ENCODE data around the gene KLHL29.

Gene KLHL29

DNA sequence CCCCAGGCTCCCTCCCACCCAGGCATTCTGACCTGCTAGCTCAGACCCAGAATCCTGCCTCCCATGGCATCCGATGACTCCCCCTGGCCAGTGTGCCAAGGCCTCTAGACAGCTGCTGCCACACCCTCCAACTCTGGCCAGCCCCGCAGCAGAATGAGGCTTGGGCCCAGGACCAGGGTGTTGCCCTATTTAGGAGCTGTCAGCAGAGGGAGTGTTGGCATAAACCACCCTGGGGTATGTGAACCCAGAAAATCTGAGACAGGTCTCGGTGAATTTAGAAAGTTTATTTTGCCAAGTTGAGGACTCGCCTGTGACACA is 134.3 kb downstream of the KLHL29 start:
- TF ChIP-seq, protein P1, sequence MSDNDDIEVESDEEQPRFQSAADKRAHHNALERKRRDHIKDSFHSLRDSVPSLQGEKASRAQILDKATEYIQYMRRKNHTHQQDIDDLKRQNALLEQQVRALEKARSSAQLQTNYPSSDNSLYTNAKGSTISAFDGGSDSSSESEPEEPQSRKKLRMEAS (IDR thresholded peaks at IDR 0.05; ENCODE audit: low read depth, low read length): no peak
- TF ChIP-seq, protein P2, sequence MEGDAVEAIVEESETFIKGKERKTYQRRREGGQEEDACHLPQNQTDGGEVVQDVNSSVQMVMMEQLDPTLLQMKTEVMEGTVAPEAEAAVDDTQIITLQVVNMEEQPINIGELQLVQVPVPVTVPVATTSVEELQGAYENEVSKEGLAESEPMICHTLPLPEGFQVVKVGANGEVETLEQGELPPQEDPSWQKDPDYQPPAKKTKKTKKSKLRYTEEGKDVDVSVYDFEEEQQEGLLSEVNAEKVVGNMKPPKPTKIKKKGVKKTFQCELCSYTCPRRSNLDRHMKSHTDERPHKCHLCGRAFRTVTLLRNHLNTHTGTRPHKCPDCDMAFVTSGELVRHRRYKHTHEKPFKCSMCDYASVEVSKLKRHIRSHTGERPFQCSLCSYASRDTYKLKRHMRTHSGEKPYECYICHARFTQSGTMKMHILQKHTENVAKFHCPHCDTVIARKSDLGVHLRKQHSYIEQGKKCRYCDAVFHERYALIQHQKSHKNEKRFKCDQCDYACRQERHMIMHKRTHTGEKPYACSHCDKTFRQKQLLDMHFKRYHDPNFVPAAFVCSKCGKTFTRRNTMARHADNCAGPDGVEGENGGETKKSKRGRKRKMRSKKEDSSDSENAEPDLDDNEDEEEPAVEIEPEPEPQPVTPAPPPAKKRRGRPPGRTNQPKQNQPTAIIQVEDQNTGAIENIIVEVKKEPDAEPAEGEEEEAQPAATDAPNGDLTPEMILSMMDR (IDR thresholded peaks at IDR 0.05; ENCODE audit: low read depth, low read length): no peak
- TF ChIP-seq MYC (IDR thresholded peaks at IDR 0.05; ENCODE audit: low read depth, low read length) (no peak), POLR2A (IDR thresholded peaks at IDR 0.05; ENCODE audit: extremely low read depth, insufficient read length) (no peak)
- H3K4me3 ChIP-seq (ENCODE audit: low read depth, low read length): no peak overlapping the region
- no peak for DNase-seq (ENCODE audit: low read depth)

DNA sequence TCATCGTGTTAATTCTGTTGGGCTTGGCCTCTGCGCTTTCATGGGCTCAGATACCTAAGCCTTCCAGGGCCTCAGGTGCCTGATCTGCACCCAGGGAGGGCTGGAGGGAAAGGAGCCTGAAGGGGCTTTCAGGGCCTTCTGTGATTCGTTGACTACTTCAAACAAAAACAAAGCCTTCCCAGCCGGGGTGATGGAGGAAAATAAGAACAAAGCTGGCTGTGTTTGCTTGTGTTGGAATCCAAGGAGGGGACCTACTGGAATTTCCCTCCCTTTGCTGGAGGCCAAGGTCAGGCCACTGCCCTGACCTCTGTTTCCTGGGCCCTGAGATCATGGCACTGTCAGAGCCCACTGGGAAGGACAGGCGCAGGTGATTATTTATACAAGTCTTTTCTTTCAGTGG is 135.3 kb downstream of the KLHL29 start:
- TF ChIP-seq MYC (IDR thresholded peaks at IDR 0.05; ENCODE audit: low read depth, low read length) (no peak), POLR2A (IDR thresholded peaks at IDR 0.05; ENCODE audit: extremely low read depth, insufficient read length) (no peak)
- TF ChIP-seq, protein P1 (IDR thresholded peaks at IDR 0.05; ENCODE audit: low read depth, low read length): no peak
- TF ChIP-seq, protein P2 (IDR thresholded peaks at IDR 0.05; ENCODE audit: low read depth, low read length): no peak
- no peak for DNase-seq (ENCODE audit: low read depth)
- H3K4me3 ChIP-seq (ENCODE audit: low read depth, low read length): no peak overlapping the region

DNA sequence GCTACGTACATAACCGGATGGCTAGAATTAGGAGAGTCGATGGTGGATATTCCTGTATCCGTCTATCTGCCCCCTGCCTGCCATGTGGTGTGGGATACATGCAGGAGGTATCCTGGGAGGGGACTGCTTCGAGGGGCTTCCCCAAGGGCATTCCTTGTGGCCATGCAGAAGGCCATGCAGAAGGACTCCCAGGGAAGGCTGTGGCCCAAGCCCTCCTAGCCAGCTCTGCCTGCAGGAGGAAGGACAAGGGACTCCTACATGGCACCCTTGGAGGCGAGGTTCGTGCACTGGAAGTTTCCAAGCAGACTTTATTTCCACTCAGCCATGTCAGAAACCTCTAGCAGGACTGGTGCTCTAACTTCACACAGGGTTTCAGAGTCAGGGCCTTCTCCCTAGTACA is 136.1 kb downstream of the KLHL29 start:
- TF ChIP-seq MYC (IDR thresholded peaks at IDR 0.05; ENCODE audit: low read depth, low read length) (no peak), POLR2A (IDR thresholded peaks at IDR 0.05; ENCODE audit: extremely low read depth, insufficient read length) (no peak)
- TF ChIP-seq, protein P2 (IDR thresholded peaks at IDR 0.05; ENCODE audit: low read depth, low read length): no peak
- TF ChIP-seq, protein P1 (IDR thresholded peaks at IDR 0.05; ENCODE audit: low read depth, low read length): no peak
- H3K4me3 ChIP-seq (ENCODE audit: low read depth, low read length): no peak overlapping the region
- no peak for DNase-seq (ENCODE audit: low read depth)

DNA sequence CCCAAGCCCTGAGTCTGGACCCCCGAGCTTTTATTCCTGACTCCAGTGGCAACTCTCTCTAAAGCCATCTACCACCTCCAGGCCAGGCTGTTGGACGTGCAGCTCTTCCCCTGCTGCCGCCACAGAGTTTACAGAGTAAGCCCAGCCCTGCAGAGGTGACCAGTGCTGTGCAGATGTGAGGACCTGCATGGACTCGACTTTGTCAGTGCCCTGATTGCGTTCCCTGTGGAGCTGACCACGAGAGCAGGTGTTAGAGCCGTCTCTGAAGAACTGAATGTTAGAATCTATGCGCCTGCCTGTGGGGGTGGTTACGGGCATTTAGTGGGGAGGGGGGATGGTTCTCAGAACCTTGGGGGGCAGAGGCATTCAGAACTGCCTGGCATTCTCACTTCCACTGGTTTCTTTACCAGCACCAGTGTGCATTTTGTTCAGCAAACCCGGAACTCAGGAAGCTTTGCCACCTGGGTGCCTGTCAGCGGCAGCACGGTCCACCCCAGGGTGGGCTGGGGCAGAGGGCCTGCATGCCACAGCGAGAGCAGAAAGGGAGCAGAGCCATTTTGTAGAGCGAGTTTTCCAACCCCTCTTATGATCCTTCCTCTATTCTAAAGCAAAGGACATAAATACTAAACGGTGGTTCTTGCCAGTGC is 137.9 kb downstream of the KLHL29 start:
- H3K4me3 ChIP-seq (ENCODE audit: low read depth, low read length): no peak overlapping the region
- DNase-seq (ENCODE audit: low read depth): no peak
- TF ChIP-seq, protein P1 (IDR thresholded peaks at IDR 0.05; ENCODE audit: low read depth, low read length): no peak
- TF ChIP-seq, protein P2 (IDR thresholded peaks at IDR 0.05; ENCODE audit: low read depth, low read length): no peak
- TF ChIP-seq MYC (IDR thresholded peaks at IDR 0.05; ENCODE audit: low read depth, low read length): no peak
- no peak for TF ChIP-seq POLR2A (IDR thresholded peaks at IDR 0.05; ENCODE audit: extremely low read depth, insufficient read length)

DNA sequence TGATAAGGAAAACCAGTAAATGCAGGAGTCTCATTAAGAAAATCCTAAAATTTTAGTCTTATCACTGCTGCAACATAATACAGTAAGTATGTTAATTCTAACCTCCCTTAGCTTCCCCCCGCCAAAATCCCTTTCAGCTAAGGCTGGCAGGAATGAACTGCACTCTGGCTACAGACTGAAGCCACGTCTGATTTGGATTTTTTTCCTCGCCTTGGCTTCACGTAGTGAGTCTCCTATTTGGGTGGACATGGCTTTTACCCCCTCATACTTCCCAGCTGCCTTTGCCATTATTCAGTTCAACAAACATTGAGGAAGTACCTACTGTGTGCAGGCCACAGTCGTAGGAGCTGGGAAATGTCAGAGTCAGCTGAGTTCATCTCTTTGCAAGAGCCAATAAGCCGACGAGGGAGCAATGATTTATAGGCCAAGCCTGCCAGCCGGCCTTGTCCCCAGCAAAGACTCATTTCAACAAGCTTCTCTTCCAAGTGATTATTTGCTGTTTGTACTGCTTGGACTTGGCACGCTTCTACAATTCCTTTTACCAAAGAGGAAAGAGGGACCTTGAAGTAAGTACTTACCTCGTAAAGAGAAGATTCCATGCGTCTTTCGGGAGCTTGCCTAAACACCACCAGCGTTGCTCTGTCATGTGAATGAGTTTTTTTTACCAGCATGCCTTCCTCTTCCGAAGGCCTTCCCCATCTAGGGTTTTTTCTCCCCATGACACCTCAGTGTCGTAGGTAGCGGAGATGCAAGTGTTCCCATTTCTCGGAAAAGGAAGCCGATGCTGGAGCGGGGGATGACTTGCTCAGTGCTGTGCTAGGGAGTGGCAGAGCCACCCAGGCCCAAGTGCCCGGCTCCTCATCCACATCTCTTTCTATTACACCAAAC is 138.6 kb downstream of the KLHL29 start:
- TF ChIP-seq, protein P2 (IDR thresholded peaks at IDR 0.05; ENCODE audit: low read depth, low read length): no peak
- TF ChIP-seq POLR2A (IDR thresholded peaks at IDR 0.05; ENCODE audit: extremely low read depth, insufficient read length) (no peak), MYC (IDR thresholded peaks at IDR 0.05; ENCODE audit: low read depth, low read length) (no peak)
- TF ChIP-seq, protein P1 (IDR thresholded peaks at IDR 0.05; ENCODE audit: low read depth, low read length): no peak
- no peak overlapping the region for H3K4me3 ChIP-seq (ENCODE audit: low read depth, low read length)
- DNase-seq (ENCODE audit: low read depth): no peak

All from NB4 (cell line).